GM18505 (cell line): ENCODE measurements around the gene OPCML.

Experiments used
- ATAC-seq: cut with Tn5 transposase; IDR thresholded peaks from one replicate; pipeline ENCODE4 v1.9.1; 2021; ENCODE audit not compliant: unreplicated experiment
- POLR2A ChIP-seq: IDR thresholded peaks from 4 replicates; pipeline ENCODE4 v1.6.1; 2011; ENCODE audit warnings: borderline replicate concordance; ENCODE audit not compliant: insufficient read depth, insufficient read length; ENCODE audit errors: extremely low read depth

OPCML gene

DNA sequence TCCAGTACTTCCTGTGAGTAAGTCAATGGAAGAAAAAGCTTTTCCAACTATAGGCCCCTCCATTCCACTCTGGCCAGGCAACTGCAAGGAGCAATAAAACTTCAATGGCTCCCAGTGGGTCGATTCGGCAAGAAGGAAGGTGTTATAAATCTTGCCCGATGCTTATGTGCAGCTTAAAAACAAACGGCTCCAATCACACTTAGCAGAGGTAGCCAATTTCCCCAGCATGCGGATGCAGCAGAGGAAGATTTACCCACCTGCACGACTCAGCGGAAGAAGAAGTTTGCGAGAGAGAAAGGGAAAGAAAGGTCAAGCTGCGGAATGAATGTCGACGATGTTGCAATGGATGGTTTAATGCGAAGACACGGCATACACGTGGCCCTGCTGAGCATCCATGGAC is 141.5 kb downstream of the OPCML start:
- ATAC-seq: no peak
- no peak for TF ChIP-seq POLR2A

DNA sequence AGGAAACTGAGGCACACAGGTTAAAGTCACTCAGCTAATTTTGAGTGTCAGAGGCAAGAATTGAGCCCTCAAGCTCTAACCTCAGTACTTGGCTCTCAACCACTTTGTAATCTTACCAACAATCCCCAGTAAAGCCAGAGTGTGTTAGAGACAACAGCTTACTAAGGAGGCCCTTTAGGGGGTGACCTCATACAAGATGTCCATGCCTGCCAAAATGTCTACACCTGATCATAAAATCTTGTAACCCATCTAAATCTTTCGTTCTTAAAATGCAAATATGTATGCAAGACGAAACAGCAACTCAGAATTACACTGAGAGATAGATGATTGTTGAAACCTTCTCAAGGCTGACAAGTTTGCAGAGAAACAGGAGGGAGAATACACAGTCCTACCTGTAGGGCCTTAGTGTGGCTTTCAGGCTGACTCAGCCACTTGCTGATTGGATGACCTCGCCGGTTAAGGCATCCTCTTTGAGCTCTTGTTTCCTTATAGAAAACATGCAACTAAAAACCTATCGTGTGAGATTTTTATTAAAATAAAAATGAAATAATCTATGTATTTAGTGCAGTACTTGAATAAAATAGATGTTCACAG is 143.2 kb downstream of the OPCML start:
- no peak for ATAC-seq
- TF ChIP-seq POLR2A: no peak

DNA sequence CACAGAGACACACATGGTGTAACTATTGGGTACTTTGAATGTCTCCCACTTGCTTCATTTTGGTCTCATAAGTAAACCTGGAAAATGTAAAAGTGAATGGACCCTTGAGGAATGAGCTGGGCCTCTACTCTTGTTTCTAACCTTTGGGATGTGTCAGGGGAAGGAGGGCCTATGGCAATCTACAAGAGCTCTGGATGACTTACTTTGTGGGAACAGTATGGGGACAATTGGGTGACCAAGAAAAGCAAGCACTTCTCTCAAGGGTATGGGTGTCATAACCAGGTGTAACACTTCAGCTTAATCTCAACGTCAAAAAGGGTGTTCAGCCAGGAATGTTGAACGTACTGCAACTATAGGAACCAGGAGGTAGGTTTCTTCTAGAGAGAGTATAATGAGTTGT is 144.0 kb downstream of the OPCML start:
- no peak for TF ChIP-seq POLR2A
- no peak for ATAC-seq

DNA sequence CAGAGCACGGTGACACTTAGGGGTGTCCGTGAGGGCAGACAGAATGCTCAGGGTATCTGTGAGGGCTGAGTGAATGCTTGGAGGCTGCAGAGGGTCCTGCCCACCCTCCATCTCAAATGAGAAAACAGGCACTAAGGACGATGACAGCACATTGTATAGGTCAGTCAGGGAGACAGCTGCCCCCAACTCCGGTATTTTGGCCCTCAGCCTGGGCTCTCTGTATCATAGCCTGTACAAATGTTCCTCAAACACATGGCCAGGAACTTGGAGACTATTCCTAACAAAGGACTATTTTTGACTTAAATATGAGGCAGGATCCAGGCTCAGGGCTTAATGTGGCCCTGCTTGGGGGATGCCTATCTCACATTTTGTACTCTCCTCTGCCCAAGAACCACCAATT is 145.4 kb downstream of the OPCML start:
- TF ChIP-seq POLR2A: no peak
- no peak for ATAC-seq

DNA sequence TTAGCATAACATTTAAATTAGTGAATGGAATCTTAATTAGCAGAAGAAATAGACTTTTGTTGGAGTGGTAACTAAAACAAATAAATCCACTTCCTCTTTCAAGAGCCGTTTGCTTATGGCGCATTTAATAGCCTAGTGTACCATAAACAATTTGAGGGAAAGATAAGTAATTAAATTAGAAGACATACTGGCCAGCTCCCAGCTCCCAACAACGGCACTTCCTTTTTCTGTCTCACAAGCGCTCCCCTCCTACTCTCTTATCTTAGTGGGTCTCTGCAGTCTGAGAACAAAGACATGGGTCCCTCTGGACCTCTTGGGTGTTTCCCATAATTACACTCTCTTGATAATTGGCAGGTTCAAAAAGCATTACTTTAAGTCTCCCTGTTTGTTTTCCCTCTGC is 146.0 kb downstream of the OPCML start:
- no peak for TF ChIP-seq POLR2A
- ATAC-seq: no peak

DNA sequence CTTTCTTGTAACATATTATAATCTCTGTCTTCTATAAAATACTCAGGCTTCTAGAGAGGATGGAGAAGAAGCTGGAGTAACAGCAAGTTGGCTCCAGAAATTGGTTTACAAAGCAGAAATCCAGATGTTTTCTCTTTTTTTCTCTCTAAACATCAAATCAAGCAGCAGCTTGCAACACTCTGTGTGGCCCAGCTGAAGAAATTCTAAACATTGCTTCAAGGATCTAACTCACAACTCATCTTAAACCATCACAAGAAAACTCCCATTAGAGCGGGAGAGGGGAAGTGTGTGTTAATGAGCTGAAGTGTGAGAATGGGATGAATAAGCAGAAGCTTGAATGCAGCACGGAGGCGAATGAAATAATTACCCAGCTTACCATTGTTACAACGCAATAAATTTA is 146.5 kb downstream of the OPCML start:
- no peak for ATAC-seq
- no peak for TF ChIP-seq POLR2A

DNA sequence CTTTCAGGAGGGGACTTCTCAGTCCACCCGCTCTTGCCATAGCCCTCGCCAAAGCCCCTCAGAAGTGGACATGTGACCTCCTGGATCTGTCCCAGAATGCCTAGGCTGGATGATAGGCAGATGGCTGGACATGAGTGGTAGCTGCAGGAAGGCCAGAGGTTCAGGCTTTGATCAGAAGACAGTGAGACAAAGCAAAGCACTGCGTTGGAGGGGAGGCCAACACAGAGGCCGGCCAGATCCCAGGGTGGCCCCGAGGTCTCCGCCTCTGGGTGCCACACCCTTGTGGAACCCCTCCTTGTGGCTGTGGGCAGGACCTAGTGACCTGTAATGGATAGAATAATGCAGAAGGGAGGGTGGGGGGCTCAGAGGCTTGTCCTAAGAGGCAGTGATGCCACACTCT is 147.6 kb downstream of the OPCML start:
- no peak for ATAC-seq
- TF ChIP-seq POLR2A: no peak

DNA sequence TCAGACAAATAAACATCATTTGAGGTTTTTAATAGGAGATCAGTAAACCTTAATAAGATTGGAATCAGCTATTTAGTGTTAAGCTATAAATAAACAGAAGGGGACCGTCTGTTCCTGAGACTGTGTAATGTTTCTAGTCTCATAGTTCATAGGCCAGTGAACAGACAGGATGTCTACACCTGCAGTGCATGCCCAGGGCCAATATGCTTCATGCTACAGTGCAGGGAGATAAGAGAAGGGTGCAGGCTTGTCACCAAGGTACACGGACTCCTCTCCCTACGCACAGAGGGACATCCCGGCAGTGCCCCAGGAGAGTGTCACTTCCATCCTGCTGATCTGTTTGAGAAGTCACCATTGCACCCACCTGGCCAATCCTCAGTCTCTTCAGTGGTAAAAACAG is 148.6 kb downstream of the OPCML start:
- no peak for ATAC-seq
- no peak for TF ChIP-seq POLR2A

DNA sequence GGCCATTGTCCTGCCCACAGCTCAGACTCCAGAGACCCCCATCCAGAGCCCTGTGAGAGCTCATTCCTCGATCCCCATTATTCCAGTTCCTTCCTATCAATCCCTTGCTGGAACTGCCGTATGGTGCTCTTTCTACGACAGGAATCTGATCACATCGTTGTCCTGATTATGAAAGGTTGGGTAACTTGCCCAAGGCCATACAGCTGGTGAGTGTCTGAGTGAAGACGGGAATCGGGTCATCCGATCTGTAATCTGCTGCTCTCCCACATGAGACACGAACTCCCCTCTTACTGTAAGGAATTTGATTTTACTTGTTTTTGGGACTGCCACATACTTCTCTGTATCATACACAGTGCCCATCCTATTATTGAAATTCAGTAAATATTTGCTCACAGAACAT is 149.1 kb downstream of the OPCML start:
- ATAC-seq: no peak
- no peak for TF ChIP-seq POLR2A

DNA sequence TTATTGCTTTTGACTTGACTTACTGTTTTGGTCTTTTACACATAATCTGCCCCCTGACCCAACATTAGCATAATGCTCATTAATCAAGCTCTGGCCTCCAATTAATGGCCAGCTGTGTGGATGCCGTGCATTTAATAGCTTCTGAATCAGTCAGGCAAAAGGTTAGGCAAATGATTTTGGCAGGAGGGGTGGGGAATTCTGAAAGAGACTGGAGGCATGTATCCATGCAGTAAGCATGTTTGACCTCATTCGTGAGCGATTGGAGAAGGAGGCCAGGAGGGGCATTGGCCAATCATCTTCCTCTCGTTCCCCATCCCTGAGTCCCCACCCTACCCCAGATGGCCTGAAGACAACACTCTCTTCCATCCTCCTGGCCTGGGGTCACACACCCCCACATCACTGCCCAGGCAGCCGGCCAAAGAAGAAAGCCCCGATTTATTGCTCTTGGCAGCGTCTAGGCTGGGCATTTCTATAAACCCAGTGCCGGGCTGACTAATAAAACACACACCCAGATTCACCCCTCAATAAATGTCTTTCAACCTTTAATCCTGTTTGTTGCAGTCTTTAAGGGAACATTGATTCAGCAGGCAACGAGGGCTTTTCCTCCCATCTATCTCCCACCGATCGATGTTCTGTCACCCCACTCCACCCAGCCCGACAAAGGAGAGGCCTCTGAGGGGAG is 150.0 kb downstream of the OPCML start:
- TF ChIP-seq POLR2A: no peak
- ATAC-seq: no peak

DNA sequence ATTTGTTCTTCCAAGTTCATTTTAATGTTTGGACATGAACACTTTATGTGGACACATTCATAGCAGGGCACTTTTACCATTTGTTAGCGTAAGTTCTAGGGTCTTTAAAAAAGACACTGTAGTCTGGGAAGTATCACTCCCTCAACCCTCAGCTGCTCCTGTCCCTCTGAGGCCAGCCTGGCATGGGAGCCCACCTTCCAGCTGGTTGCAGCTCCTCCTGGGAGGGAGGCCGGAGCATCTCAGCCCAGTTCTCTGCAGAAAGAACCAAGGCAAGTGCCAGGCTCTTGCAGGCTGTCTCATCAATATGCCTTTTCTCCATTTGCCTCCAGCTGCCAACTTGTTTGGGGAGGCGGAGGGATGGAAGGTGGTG is 150.6 kb downstream of the OPCML start:
- TF ChIP-seq POLR2A: no peak
- ATAC-seq: no peak

DNA sequence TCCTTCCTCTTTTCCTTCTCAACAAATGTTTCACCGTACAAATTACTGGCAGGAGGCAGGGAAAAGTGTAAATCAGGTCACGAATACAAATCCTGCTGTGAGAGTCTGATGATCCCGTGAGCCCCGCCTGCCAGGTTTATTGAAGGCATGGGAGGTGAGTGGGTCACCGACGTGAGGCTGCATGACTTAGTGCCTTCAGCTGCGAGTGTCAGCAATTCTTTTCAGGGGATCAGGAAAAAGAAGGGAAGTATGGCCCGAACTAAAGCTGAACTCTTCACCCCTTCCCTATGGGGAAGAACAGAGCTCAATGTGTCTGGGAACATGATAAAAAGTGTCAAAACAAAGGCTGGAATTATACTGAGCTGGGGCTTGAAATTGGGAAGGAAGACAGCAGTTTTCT is 166.2 kb downstream of the OPCML start:
- no peak for TF ChIP-seq POLR2A
- no peak for ATAC-seq

DNA sequence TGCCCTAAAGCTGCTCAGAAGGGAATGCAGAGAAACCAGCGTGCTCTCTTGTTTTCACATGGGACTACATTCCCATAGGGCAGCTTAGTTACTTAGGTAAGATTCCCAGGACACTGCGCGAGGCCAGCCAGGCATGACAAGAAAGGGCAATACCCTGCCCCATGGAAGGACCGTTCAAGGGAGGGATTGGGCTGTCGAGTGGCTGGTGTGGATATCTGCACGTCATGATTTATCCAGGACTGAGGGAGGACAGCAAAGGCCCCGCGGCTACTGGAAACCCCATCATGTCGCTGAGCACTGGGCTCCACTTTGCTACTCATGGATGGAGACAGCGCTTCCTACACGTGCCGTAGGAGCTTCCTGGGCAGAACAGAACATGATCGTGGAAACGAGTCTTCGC is 169.4 kb downstream of the OPCML start:
- no peak for ATAC-seq
- TF ChIP-seq POLR2A: no peak

DNA sequence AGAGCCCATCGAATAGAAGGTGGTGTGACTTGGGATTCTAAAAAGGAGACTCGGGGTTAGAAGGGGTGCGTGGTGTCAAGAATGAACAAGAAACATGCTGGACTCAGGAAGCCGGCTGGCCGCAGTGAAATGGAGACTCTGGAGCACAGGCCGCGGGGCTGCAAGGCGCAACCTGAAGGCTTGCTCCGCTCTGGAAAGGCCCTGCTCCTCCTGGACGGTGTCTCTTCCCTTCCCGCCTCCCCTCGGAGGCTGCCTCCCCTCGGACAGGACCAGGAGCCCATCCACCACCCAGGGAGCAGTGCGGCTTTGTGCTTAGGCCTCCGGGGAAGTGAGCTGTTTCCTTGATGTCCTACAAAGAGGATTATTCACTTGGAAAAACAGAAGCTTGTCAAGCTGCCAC is 170.1 kb downstream of the OPCML start:
- ATAC-seq: no peak
- no peak for TF ChIP-seq POLR2A

DNA sequence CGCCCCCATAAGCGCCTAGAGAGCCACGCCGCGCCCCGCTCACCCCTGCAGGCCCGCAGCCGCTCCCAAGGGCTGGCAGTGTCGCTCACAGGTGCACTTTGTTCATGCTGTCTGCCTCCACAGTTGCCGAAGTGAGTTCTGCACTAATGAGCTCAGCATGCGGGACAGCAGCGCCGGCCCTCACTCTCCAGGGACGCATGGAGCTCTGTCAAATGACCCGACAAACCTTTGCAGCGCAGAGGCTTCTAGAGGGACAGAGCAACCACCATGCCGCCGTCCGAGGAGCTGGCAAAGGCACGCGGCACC is 170.7 kb downstream of the OPCML start:
- TF ChIP-seq POLR2A: no peak
- ATAC-seq: no peak

DNA sequence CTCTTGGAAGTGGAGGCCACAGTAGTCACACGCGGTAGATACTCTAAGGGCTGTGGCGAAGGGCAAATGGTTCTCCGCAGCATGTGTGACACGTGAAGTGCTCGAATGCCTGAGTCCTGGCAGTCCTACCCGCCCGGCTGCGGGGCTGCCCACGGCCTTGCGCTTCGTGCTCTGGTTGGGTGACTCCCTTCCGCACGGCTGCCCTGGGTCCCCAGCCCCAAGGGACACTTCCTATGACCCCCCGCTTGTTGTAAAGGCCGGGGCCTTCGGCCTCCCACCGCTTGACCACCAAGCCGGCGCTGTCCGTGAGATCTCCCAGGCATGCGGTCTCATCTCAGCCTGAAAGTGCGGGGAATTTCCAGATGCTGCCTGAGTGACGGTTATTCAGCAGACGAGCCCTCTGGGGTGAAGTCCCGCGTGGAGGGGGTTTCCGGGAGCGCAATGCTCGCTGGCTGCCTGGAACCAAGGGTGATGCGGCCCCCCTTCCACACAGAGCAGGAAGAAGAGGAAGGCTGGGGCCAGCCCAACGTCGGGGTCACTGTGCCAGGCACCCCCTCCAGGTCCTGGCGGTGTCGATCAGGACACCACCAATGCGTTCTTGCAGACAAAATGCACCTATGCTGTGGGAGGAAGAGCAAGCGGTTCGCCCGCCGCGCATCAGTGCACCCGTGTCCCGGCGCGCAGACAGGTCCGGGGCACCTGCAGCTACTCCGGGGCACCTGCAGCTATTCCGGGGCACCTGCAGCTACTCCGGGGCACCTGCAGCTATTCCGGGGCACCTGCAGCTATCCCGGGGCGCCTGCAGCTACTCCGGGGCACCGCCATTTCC is 171.2 kb downstream of the OPCML start:
- no peak for ATAC-seq
- TF ChIP-seq POLR2A: no peak
